HG03432 (cell line): ENCODE results near the gene PAMR1.
"Not testable (repeated sequence)": the region's sequence is repeated elsewhere in the genome, so short reads cannot be mapped to it uniquely, and the experiment has no call there.

Experiments used
- ATAC-seq: cut with Tn5 transposase; IDR thresholded peaks from one replicate; pipeline ENCODE4 v1.9.1; 2021; ENCODE audit warnings: mild to moderate bottlenecking, moderate library complexity; ENCODE audit not compliant: unreplicated experiment

Gene PAMR1

GRCh38 chr11:35525501-35526175 is at the start of gene PAMR1:
Gene PAMR1, minus strand, starts transcription at chr11:35525616. Its CDS starts 31 bp downstream, at chr11:35525585.
- no peak for ATAC-seq

GRCh38 chr11:35571696-35572095 is 46.3 kb upstream of the PAMR1 start:
- no peak for ATAC-seq

- no peak for ATAC-seq
Observed at GRCh38 chr11:35567737-35568465, 42.5 kb upstream of the PAMR1 start.

GRCh38 chr11:35566885-35567284 is 41.5 kb upstream of the PAMR1 start:
- no peak for ATAC-seq

GRCh38 chr11:35566181-35566580 is 40.8 kb upstream of the PAMR1 start:
- ATAC-seq: no peak

GRCh38 chr11:35564245-35564595 is 38.8 kb upstream of the PAMR1 start:
- ATAC-seq: no peak

GRCh38 chr11:35563484-35564244 is 38.2 kb upstream of the PAMR1 start:
- ATAC-seq: no peak

GRCh38 chr11:35559949-35560348 is 34.5 kb upstream of the PAMR1 start:
- no peak for ATAC-seq

GRCh38 chr11:35558513-35558912 is 33.1 kb upstream of the PAMR1 start:
- no peak for ATAC-seq

- no peak for ATAC-seq
Observed at GRCh38 chr11:35555488-35555887, 30.1 kb upstream of the PAMR1 start.

- ATAC-seq: no peak
Observed at GRCh38 chr11:35554491-35555437, 29.3 kb upstream of the PAMR1 start.

GRCh38 chr11:35553831-35554230 is 28.4 kb upstream of the PAMR1 start:
- ATAC-seq: no peak

- ATAC-seq: no peak
Observed at GRCh38 chr11:35553021-35553420, 27.6 kb upstream of the PAMR1 start.

GRCh38 chr11:35552616-35553015 is 27.2 kb upstream of the PAMR1 start:
- no peak for ATAC-seq

- ATAC-seq: no peak
Observed at GRCh38 chr11:35550374-35551036, 25.1 kb upstream of the PAMR1 start.

GRCh38 chr11:35549787-35550186 is 24.4 kb upstream of the PAMR1 start:
- no peak for ATAC-seq

GRCh38 chr11:35548925-35549561 is 23.6 kb upstream of the PAMR1 start:
- no peak for ATAC-seq

GRCh38 chr11:35547995-35548394 is 22.6 kb upstream of the PAMR1 start:
- ATAC-seq: not testable (repeated sequence)

GRCh38 chr11:35546317-35546716 is 20.9 kb upstream of the PAMR1 start:
- ATAC-seq: no peak
